GM18517 (cell line): Measurements from ENCODE around the gene LDLRAD4.

ENCODE experiments used
- ATAC-seq: cut with Tn5 transposase; IDR thresholded peaks from one replicate; pipeline ENCODE4 v1.9.1; 2021; ENCODE audit warnings: mild to moderate bottlenecking, moderate library complexity; ENCODE audit not compliant: unreplicated experiment

Gene LDLRAD4

DNA sequence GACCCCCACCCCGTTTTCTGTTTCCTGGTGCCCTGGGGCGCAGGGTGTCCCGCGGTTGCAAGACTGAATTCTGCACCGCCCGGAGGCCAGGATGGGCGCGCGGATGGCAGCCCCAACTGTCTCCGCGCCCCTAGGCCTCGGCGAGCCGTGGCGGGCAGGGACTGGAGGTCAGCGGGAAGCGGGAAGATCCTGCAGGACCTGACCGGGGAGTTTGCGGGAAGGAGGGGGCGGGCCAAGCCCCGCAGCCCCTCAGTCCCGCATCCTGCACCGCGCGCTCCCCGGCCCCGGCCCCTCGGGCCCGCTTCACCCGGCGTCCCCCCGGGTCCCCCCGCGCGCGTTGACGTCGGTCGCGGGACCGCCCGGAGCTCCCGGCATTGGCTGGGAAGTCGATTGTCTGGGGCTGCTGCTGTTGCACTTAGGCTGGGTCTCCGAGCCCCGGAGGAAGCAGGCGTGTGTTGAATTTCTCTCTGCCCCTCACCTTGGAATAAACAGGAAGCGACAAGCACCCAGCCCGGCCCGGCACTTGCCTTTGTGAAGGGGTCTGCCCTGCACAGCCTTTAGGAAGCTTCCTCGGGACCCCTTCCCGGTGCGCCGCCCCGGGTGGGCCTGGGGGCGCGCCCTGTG, at the start of gene LDLRAD4:
TSS of gene LDLRAD4 (plus strand) at position 393 of the 624 bp plus-strand sequence.
- no peak for ATAC-seq

DNA sequence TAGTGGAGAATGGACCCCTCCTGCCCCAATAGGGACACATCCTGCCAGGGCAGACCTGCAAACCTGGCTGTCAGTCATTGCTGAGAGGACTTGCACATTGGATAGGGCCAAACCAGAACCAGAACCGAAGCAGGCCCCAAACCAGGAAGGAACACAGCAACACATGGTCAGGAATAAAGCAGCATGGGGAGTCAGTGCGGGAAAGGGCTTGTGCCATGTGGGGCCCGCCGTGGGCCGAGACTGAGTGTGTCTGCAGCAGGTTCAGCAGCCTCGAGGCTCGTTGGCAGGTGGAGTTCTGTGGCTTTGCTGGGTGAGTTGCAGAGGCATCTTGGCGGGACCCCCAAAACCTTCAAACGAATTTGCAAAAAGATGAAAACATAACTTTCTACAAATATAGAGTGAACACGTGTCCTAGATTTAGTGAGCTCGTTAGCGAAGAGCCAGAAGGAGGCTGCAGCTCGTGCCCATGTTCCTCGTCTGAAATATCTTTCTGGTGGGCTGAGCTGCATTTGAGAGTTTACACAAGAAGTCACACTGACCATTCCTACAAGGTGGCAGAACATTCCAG, 44.9 kb upstream of the LDLRAD4 start:
- no peak for ATAC-seq

DNA sequence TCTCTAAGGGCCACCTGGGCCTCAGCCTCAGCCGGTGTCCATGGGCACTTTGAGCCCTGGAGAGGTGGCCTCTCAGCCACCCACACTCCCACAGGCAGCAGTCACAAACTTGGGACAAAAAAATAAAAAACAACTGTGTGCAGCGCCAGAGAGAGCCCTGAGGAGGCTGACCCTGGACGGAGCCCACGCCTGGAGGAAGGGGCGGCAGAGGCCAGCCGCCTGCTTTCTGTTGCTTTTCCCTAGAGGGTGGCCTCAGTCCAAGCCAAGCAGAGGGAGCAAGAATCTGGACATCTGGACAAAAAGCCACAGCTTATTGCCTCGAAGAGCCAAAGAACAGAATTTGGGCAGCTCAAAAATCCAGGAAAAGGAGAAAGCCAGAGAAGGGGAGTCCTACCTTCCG, 43.3 kb upstream of the LDLRAD4 start:
- no peak for ATAC-seq

DNA sequence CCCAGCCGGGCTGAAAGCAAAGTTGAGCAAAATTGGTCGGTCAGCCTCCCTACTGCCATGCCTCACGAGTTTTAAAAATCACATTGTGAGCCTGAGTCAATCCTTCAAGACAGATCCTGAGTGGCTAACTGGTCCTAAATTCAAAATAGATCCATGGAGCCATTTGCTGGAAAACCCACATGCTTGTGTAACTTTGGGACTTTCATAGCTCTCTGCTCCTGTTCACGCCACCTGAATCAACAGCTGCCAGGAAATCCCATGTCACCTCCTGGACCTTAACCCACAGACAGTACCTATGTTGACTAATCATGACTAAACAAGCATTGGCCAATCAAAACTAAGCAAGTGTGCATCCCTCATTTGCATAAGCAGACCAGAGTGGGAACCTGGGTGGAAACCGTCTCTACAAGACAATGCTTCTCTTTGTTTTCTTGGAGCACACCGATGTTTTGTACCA, 42.8 kb upstream of the LDLRAD4 start:
- ATAC-seq, result no peak

DNA sequence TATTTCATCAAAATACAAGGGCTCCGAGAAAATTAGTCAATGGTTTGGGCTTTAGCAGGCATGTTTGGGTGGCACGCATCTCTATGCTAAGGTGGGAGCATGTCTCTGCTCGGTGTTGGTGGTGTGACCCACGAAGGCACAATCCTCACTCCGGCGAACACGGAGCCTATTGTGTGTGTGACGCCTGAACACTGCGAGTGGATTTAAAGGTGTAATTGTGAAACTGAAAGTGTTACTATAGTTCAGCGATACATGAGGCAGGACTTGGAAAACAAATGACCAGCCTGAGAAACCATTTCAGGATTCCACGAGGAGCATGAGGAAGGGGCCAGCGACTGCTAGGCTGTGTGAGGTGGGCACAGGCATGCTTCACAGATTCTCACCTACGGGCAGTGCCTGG, 41.7 kb upstream of the LDLRAD4 start:
- ATAC-seq, result no peak

DNA sequence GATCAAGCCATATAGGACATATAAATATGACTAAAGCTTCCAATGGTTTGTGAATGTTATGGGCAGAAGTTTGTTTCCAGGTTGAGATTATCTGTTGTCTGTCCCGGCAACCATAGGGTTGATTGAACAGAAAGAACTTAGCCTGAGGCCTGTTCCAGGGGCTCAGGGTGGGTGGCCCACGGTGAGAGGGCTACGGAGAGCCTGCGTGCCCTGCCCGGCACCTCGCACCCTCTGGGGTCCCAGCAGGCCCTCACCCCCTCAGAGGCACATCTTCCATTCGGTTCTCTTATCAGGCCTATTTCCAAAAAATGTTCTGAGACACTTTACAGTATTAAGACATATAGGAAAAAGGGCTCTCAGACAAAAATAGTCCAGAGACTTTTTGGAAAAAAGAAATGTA, 40.4 kb upstream of the LDLRAD4 start:
- no peak for ATAC-seq

DNA sequence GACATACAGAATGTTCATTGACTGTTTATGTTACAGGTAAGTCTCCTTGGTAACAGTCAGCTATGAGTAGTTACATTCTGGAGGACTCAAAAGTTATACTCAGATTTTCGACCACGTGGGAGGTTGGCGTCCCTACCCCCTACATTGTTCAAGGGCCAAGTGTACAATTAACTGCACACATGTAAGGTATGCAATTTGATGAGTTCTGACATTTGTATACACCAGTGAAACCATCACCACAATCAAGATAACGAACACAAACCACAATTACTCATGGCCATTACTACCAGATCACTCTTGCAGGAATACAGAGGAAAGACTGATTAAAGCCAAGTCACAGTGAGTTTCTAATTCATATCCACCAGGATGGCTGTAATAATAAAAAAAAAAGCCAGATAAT, 39.6 kb upstream of the LDLRAD4 start:
- no peak for ATAC-seq

DNA sequence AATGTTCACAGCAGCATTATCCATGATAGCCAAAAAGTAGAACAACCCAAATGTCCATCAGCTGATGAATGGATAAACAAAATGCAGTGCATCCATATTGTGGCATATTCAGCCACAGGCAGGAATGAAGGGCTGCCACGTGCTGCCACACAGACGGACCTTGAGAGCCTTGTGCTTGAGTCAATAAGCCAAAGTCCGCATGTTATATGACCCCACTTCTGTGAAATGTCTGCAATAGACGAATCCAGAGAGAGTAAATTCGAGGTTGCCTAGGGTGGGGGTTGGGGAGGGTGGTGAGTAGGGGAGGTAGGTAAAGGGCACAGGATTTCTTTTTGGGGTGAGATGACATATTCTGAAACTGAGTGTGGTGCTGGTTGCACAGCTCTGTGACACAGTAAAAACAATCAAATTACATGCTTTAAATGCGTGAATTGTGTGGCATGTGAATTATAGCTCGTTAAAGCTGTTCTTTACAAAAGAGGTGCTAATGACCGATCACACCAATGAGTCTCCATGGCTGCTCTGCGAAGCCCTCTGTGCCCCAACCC, 38.9 kb upstream of the LDLRAD4 start:
- no peak for ATAC-seq

DNA sequence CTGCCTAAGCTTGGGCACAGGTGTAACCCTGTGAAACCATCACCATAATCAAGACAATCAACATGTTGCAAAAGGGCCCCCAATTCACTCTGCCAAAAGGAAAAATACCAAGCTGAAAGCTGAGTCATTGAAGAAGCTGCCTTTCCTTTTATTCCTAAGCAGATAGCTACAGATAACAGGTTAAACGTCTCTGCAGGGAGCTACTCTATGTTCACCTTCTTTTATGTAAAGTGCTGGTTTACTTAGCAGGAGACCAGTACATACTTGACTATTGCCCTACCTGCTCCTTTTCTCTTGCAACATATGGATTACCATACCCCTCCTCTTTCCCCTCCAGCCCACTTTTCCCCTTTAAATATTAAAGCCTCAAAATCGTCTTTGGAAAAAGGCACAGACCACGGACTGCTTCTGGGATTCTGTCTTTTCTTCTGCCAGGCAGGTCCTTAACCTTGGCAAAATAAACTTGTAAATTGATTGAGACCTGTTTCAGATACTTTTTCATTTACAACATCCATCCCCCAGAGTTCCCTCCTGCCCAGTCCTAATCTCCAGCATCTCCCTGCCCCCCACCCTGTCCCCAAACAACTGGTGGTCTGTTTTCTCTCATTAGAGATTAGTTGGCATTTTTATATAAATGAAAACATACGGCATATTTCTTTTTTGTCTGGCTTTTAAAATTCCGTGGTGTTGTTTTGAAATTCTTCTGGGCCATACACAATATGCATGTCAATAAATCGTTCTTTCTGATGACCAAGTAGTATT, 37.8 kb upstream of the LDLRAD4 start:
- ATAC-seq, result no peak

DNA sequence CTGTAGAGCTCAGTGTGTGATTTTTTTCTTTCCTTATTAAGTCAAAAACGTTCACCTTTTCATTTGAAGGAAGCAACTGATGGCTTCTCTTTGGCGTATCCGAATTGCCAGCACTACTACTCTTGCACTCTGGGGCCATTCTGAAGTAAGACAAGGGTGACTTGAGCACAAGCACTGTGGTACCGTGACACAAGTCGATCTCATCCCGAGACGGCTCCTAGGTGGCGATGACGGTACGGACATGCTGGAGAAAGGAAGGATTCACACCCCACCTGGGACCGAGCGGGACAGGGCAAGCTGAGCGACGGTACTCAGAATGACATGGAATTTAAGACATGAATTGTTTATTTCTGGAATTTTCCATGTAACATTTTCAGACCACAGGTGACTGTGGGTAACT, 36.8 kb upstream of the LDLRAD4 start:
- no peak for ATAC-seq

DNA sequence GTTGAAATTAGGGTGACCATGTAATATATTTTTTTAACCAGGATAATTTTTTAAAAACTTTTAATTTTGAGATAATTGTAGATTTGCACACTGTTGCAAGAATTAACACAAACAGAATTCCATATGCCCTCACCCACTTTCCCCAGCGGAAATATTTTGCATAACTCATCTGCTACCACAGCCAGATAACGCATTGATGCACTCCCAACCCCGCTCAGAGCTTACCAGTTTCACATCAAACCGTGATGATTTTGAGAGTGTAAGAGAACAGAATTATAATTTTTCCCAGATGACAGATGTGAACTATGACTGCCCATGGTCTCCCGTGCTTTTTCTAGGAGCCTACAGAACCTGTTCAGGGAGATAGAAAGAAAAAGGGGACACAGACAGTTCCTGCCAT, 35.2 kb upstream of the LDLRAD4 start:
- no peak for ATAC-seq

DNA sequence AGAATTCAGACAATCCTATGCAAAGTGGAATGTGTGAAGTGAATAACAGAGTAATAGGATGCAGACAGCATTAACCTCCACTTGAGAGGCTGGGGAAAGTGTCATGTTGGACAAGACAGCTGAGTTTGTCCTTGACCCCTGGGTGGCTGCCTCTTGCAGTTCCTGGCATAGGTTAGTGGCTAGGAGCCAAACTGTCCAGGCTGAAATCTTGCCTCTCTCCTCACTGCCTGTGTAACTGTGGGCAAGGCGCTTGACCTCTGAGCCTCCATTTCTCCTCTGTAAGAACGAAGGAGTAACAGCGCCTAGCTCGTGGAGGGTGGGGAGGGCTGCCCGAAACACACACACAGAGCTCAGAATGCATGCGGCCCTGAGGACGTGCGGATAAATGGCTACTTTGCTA, 34.8 kb upstream of the LDLRAD4 start:
- ATAC-seq, result no peak

DNA sequence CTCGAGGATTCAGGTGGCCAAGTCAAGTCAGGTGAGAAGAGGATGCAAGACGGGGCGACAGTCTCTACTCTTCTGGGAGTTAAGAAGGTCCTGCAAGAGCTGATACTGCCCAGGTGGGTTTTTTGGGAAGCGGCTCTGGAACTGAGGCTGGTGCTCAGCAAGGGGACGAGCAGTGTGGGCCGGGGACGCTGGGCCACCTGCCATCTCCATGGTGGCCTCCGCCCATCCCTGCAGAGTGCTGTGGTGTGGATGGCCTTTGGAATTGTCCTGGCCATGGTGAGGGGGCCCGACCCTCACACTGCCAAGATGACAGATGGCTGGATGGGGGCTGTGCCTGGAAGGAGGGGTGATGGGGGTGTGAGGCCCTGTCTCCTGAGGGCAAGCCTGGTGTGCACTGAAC, 34.2 kb upstream of the LDLRAD4 start:
- ATAC-seq, result no peak

DNA sequence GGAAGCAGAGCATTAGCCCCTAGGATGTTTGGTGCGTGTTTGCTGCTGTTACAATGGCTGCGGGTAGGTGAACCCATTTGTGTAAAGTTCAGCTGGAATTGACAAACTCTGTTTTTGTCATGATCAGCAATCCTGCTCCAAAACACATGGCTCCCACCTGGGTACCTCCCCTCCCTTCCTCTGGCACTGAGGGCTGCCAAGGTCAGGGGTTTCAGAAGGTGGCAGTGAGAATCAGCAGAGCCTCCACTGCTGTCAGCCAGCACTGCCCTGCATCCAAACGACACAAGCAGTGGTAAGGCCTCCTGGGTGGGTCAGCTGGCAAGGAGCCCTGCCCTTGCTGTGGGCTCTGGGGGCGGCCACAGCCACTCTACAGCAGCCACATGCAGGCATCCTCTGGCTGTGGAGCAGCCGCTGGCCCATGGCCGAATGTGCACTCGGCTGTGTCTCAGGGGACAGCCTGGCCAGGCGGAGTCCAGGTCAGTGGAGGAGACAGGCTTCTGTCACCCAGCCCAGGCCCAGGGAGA, 32.8 kb upstream of the LDLRAD4 start:
- ATAC-seq, result no peak

DNA sequence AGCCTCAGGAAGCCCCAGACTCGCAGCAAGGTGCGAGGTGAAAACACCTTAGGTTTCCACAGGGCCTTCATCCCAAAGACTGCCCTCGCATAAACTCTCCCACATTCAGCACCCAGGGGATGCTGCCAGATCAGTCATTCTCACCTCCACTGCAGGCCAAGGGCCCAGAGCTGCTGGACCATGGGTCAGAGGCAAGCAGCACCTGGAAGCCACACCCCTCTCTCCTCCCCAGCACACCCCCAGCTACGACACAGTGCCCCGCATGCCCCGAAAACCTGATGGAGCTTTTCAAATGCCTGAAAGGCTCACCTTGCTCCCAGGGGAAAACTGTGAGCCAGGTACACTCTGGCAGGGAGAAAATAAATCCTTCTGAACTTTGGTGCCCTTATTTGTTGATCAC, 31.9 kb upstream of the LDLRAD4 start:
- ATAC-seq, result no peak

DNA sequence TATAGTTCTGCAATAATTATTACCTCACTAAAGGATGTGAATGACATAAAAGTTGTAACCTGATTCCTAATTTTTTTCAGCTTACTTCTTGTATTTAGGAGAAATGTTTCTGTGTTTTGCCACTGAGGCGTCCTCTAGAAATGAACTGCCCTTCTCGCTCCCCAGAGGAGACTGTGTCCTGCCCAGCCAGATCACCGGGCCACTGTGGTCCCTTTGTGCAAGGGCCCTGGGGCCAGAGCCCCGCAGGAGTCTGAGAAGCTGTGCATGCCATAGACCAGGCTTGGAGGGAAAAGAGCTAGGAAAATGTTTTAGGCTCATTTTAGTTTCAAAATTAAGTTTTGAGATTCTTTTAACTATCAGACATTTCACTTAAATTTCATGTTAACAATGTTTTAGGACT, 31.1 kb upstream of the LDLRAD4 start:
- ATAC-seq, result no peak

DNA sequence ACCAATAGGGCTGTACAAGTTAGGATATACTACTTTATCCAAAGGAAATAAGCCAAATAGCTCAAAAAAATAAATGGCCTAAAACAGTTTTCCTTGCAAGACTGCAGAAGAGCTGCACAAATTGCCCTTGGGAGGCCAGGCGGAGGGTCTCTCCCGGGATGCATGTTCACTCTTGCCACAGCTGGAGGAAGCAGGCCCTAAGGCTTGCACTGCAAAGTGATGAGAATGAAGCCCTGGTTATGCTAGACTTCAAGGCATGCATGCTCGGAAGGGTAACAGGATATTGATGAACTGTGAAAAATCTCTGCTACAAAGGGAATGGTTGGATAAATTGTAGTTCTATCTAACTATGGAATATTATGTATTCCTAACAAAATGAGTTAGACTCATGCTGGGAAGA, 27.5 kb upstream of the LDLRAD4 start:
- ATAC-seq, result no peak

DNA sequence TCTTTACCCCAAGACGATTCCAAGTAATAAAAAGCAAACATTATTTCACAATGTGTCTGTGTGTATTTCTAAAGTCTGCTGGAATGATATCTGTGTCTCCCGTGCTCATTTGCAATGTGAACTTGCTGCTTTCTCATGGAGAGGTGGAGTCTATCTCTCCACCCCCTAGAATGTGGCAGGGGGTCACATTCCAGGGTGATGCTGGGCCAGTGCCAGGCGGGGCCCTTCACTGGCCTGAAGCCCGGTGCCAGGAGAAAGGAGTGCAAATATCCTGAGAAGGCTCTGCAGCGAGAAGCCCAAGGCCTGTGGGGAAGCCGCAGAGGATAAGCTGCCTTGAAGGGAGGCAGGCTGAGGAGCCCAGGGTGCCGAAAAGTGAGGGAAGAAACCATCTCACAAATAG, 26.8 kb upstream of the LDLRAD4 start:
- no peak for ATAC-seq

DNA sequence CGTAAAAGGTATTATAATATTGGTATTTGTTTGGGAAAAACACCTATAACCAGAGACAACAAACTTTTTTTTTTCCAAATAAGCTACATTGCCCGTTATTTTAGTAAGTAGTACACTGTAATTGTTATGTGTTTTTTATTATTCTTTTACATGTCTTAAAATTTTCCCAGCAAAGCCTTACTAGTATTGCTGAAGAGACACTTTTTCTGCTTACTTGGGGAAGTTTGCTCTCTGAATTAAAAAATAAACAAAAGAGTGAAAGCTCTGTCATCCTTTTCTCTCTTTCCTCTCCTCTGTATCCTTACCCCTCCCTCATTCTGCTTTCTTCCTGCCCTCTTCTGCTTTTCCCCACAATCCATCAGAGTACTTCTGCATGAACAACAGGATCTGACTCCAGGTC, 25.6 kb upstream of the LDLRAD4 start:
- no peak for ATAC-seq

DNA sequence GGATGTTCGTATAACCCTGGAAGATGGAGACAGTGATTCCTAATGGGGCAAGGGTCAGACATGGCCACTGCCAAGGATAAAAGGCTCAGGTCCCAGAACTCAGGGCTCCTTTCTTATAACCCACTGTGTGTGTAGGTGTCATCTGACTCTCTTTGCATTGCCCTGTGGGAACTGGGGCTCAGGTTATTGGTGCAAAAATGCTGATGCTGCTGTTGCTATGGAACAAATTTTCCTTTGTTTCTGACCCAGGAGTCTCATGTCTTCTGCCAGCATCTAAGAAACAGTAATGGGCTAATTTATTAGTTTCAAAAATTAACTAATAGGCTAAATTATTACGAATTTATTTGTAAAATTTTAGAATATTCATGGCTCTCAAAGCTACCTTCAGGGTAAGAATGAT, 24.3 kb upstream of the LDLRAD4 start:
- ATAC-seq, result no peak

DNA sequence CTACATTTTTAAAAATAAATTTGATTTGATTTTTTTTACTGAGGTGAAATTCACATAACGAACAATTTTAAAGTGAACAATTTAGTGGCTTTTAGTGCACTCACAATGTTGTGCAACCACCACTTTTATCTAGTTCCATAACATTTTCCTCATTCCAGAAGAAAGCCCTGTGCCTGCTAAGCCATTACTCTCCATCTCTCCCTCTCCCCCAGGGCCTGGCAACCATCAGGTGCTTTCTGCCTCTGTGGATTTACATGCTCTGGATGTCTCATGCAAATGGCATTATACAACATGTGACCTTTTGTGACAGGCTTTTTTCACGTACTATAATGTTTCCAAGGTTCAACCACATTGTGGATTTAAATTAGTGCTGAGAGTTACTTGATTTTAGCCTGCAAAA, 19.9 kb upstream of the LDLRAD4 start:
- ATAC-seq, result no peak

DNA sequence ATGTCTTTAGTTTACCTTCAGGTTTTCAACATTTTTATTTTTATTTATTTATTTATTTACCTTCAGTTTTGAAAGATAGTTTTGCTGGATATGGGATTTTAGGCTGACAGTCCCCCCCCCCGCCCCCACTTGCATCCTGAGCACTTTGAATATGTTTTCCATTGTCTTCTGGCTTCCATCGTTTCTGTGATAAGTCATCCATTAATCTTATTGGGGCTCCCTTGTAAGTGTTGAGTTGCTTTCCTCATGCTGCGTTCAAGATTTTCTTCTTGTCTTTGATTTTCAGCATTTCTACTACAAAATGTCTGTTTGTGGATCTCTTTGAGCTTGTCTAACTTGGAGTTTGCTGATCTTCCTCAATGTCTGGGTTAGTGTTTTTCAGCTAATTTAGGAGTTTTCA, 19.4 kb upstream of the LDLRAD4 start:
- no peak for ATAC-seq
